Measurements from ENCODE around the gene CACNG5. TPM values are rescaled to one million over a fixed set of nuclear protein-coding genes. Genes with fewer than 3 reads are reported as not detected.

Gene CACNG5
- total and polyA plus RNA-seq, 3 donors from 2014 or later: 0.55 TPM; not detected in 2

GRCh38 chr17:66810951-66811682 is 23.8 kb upstream of the CACNG5 start:
- intact Hi-C loops (cut with DNase I; ENCODE audit: low total_unique reads): no loop called here
- Histone ChIP-seq H3K27ac (no peak overlapping the region), H3K27me3 (no peaks in the 10 kb centered on the region), H3K9me3 (no peaks in the 10 kb centered on the region), H3K4me3 (no peak overlapping the region), H3K4me1 (no peaks in the 10 kb centered on the region), H3K36me3 (ENCODE audit: low read depth, missing control alignments) (no peaks in the 10 kb centered on the region)
- TF ChIP-seq POLR2A (IDR thresholded peaks at IDR 0.05) (no peak), CTCF (IDR thresholded peaks at IDR 0.05) (no peak)
- WGBS, 2 donors: 86 to 91% methylated on average over 12 of the region's 12 CpGs
- no peak for DNase-seq

GRCh38 chr17:66811683-66812054 is 23.2 kb upstream of the CACNG5 start:
- Histone ChIP-seq H3K27ac (no peak overlapping the region), H3K36me3 (ENCODE audit: low read depth, missing control alignments) (no peaks in the 10 kb centered on the region), H3K27me3 (no peaks in the 10 kb centered on the region), H3K4me3 (no peak overlapping the region), H3K4me1 (no peaks in the 10 kb centered on the region), H3K9me3 (no peaks in the 10 kb centered on the region)
- no peak for TF ChIP-seq POLR2A (IDR thresholded peaks at IDR 0.05)
- TF ChIP-seq CTCF (IDR thresholded peaks at IDR 0.05): no peak
- intact Hi-C loops (cut with DNase I; ENCODE audit: low total_unique reads): no loop called here
- DNase-seq: no peak
- WGBS, 2 donors: 72 to 75% methylated on average over 9 of the region's 9 CpGs

- intact Hi-C loops (cut with DNase I; ENCODE audit: low total_unique reads): no loop called here
- no peak for TF ChIP-seq CTCF (IDR thresholded peaks at IDR 0.05)
- TF ChIP-seq POLR2A (IDR thresholded peaks at IDR 0.05): no peak
- H3K27me3 ChIP-seq: no peaks in the 10 kb centered on the region
- H3K4me3 ChIP-seq: no peak overlapping the region
- no peak overlapping the region for H3K27ac ChIP-seq
- 81 to 88% methylated on average over 5 of the region's 5 CpGs for WGBS, 2 donors
- no peaks in the 10 kb centered on the region for H3K36me3 ChIP-seq (ENCODE audit: low read depth, missing control alignments)
- H3K9me3 ChIP-seq: no peaks in the 10 kb centered on the region
- no peak for DNase-seq
- no peaks in the 10 kb centered on the region for H3K4me1 ChIP-seq
Measured at GRCh38 chr17:66812571-66812970, 22.3 kb upstream of the CACNG5 start.

GRCh38 chr17:66813296-66813695 is 21.6 kb upstream of the CACNG5 start:
- Histone ChIP-seq H3K36me3 (ENCODE audit: low read depth, missing control alignments) (no peaks in the 10 kb centered on the region), H3K27ac (no peak overlapping the region), H3K4me3 (no peak overlapping the region), H3K27me3 (no peaks in the 10 kb centered on the region), H3K9me3 (no peaks in the 10 kb centered on the region), H3K4me1 (no peaks in the 10 kb centered on the region)
- 13 to 50% methylated on average over 2 of the region's 2 CpGs for WGBS, 2 donors
- TF ChIP-seq CTCF (IDR thresholded peaks at IDR 0.05) (no peak), POLR2A (IDR thresholded peaks at IDR 0.05) (no peak)
- no peak for DNase-seq
- intact Hi-C loops (cut with DNase I; ENCODE audit: low total_unique reads): no loop called here

GRCh38 chr17:66814026-66814425 is 20.9 kb upstream of the CACNG5 start:
- TF ChIP-seq CTCF (IDR thresholded peaks at IDR 0.05): no peak
- no peak for TF ChIP-seq POLR2A (IDR thresholded peaks at IDR 0.05)
- no peaks in the 10 kb centered on the region for H3K4me1 ChIP-seq
- no peak overlapping the region for H3K27ac ChIP-seq
- intact Hi-C loops (cut with DNase I; ENCODE audit: low total_unique reads): no loop called here
- 95 to 96% methylated on average over 6 of the region's 6 CpGs for WGBS, 2 donors
- no peaks in the 10 kb centered on the region for H3K9me3 ChIP-seq
- no peaks in the 10 kb centered on the region for H3K36me3 ChIP-seq (ENCODE audit: low read depth, missing control alignments)
- no peak overlapping the region for H3K4me3 ChIP-seq
- DNase-seq: no peak
- H3K27me3 ChIP-seq: no peaks in the 10 kb centered on the region
